ENCODE measurements around the gene DENND1A.

DNA sequence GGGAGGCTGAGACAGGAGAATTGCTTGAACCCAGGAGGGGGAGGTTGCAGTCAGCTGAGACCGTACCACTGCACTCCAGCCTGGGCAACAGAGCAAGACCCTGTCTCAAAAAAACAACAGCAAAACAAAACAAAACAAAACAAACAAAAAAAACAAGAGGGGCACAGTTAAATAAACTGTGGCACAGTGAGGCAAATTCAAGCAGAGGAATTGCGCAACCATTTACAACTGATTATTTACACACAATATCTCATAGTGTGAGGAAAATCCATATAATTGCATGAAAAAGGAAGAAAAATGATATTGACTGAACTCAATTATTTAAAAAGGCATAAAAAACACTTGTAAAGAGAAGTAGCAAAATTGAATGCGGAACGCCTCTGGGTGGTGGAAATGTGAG, 412.4 kb downstream of the DENND1A start:
- TF ChIP-seq, protein P1, sequence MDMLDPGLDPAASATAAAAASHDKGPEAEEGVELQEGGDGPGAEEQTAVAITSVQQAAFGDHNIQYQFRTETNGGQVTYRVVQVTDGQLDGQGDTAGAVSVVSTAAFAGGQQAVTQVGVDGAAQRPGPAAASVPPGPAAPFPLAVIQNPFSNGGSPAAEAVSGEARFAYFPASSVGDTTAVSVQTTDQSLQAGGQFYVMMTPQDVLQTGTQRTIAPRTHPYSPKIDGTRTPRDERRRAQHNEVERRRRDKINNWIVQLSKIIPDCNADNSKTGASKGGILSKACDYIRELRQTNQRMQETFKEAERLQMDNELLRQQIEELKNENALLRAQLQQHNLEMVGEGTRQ (IDR thresholded peaks at IDR 0.05) = no peak
- TF ChIP-seq EP300 (IDR thresholded peaks at IDR 0.05) (no peak), EHMT2 (IDR thresholded peaks at IDR 0.05; ENCODE audit: low read depth) (no peak), POLR2A (IDR thresholded peaks at IDR 0.05; ENCODE audit: low read length) (no peak), CTCF (IDR thresholded peaks at IDR 0.05) (no peak), HDAC2 (IDR thresholded peaks at IDR 0.05) (no peak), ZC3H11A (IDR thresholded peaks at IDR 0.05) (no peak), ZNF302 (CRISPR knock-in tag; IDR thresholded peaks at IDR 0.05) (no peak), BCL3 (IDR thresholded peaks at IDR 0.05) (no peak), CEBPB (IDR thresholded peaks at IDR 0.05) (peak; percentile 89 to 91; a peak in 3 of 4 replicates)
- TF ChIP-seq, protein P2, sequence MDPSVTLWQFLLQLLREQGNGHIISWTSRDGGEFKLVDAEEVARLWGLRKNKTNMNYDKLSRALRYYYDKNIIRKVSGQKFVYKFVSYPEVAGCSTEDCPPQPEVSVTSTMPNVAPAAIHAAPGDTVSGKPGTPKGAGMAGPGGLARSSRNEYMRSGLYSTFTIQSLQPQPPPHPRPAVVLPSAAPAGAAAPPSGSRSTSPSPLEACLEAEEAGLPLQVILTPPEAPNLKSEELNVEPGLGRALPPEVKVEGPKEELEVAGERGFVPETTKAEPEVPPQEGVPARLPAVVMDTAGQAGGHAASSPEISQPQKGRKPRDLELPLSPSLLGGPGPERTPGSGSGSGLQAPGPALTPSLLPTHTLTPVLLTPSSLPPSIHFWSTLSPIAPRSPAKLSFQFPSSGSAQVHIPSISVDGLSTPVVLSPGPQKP (IDR thresholded peaks at IDR 0.05; ENCODE audit: low read depth, low read length) = no peak
- TF ChIP-seq, protein P3, sequence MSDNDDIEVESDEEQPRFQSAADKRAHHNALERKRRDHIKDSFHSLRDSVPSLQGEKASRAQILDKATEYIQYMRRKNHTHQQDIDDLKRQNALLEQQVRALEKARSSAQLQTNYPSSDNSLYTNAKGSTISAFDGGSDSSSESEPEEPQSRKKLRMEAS (IDR thresholded peaks at IDR 0.05) = no peak
